Ishikawa (cell line): ENCODE data around the gene TSC22D4.

Experiments
- CEBPB ChIP-seq: IDR thresholded peaks from 2 replicates; pipeline ENCODE4 v1.6.1; 2012
- CREB1 ChIP-seq: IDR thresholded peaks from 2 replicates; pipeline ENCODE4 v1.6.1; 2012; ENCODE audit warnings: low read depth
- EGR1 ChIP-seq: IDR thresholded peaks from 2 replicates; pipeline ENCODE4 v1.6.1; 2012
- EP300 ChIP-seq: IDR thresholded peaks from 2 replicates; pipeline ENCODE4 v1.6.1; 2012; ENCODE audit warnings: borderline replicate concordance
- FOXM1 ChIP-seq: IDR thresholded peaks from 2 replicates; pipeline ENCODE4 v1.6.1; 2012; ENCODE audit warnings: low read depth, borderline replicate concordance
- NFIC ChIP-seq: IDR thresholded peaks from 2 replicates; pipeline ENCODE4 v1.6.1; 2012
- RAD21 ChIP-seq: IDR thresholded peaks from 2 replicates; pipeline ENCODE4 v1.6.1; 2012; ENCODE audit warnings: low read depth
- TAF1 ChIP-seq: IDR thresholded peaks from 2 replicates; pipeline ENCODE4 v1.6.1; 2012; ENCODE audit warnings: low read depth, mild to moderate bottlenecking
- TCF12 ChIP-seq: IDR thresholded peaks from 2 replicates; pipeline ENCODE4 v1.6.1; 2012; ENCODE audit warnings: low read depth
- TEAD4 ChIP-seq: IDR thresholded peaks from 2 replicates; pipeline ENCODE4 v1.6.1; 2012
- YY1 ChIP-seq: IDR thresholded peaks from 2 replicates; pipeline ENCODE4 v1.6.1; 2012; ENCODE audit warnings: low read depth
- ZBTB7A ChIP-seq: IDR thresholded peaks from 2 replicates; pipeline ENCODE4 v1.6.1; 2012; ENCODE audit warnings: low read depth
- TF ChIP-seq, protein P1 (sequence below): IDR thresholded peaks from 2 replicates; pipeline ENCODE4 v1.6.1; 2012
- TF ChIP-seq, protein P2 (sequence below): IDR thresholded peaks from 2 replicates; pipeline ENCODE4 v1.6.1; 2012; ENCODE audit warnings: low read depth, mild to moderate bottlenecking
- TF ChIP-seq, protein P3 (sequence below): IDR thresholded peaks from 2 replicates; pipeline ENCODE4 v1.6.1; 2012

Gene TSC22D4

DNA sequence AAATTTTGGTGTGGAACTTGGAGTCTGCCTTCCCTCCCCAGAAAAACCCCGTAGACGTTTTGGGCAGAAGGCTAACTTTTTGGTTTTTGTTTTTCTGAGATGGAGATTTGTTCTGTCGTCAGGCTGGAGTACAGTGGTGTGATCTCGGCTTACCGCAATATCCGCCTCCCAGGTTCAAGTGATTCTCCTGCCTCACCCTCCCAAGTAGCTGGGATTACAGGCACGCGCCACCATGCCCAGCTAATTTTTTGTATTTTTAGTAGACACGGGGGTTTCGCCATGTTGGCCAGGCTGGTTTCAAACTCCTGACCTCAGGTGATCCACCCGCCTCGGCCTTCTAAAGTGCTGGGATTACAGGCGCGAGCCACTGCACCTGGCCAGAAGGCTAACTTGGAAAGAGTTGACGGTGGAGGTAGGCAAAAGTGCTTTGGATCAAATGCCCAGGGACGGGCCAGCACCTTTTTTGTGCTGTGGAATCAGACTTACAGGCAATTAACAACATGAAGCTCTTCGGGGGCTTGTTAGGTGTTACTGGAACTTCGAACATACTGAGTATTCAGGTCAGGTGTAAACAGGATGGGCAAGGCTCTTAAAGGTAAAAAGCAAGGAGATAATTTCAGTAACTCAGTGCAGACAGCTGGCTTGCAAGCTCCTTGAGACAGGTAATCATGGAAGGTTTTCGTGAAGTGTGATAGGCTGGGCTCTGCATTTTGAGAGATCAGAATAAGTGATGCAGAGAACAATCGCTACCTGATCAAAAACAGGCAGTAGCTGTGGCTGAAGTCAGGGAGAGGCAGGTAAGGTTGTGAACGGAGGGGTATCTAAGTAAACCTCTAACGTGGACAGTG is 44.5 kb downstream of the TSC22D4 start:
- TF ChIP-seq YY1 (no peak), TAF1 (no peak), NFIC (no peak), TCF12 (no peak), FOXM1 (no peak), EGR1 (no peak), EP300 (no peak), CREB1 (no peak), CEBPB (no peak), ZBTB7A (no peak), TEAD4 (no peak), RAD21 (no peak)
- TF ChIP-seq, protein P1, sequence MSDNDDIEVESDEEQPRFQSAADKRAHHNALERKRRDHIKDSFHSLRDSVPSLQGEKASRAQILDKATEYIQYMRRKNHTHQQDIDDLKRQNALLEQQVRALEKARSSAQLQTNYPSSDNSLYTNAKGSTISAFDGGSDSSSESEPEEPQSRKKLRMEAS = no peak
- TF ChIP-seq, protein P2, sequence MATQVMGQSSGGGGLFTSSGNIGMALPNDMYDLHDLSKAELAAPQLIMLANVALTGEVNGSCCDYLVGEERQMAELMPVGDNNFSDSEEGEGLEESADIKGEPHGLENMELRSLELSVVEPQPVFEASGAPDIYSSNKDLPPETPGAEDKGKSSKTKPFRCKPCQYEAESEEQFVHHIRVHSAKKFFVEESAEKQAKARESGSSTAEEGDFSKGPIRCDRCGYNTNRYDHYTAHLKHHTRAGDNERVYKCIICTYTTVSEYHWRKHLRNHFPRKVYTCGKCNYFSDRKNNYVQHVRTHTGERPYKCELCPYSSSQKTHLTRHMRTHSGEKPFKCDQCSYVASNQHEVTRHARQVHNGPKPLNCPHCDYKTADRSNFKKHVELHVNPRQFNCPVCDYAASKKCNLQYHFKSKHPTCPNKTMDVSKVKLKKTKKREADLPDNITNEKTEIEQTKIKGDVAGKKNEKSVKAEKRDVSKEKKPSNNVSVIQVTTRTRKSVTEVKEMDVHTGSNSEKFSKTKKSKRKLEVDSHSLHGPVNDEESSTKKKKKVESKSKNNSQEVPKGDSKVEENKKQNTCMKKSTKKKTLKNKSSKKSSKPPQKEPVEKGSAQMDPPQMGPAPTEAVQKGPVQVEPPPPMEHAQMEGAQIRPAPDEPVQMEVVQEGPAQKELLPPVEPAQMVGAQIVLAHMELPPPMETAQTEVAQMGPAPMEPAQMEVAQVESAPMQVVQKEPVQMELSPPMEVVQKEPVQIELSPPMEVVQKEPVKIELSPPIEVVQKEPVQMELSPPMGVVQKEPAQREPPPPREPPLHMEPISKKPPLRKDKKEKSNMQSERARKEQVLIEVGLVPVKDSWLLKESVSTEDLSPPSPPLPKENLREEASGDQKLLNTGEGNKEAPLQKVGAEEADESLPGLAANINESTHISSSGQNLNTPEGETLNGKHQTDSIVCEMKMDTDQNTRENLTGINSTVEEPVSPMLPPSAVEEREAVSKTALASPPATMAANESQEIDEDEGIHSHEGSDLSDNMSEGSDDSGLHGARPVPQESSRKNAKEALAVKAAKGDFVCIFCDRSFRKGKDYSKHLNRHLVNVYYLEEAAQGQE = no peak
- TF ChIP-seq, protein P3, sequence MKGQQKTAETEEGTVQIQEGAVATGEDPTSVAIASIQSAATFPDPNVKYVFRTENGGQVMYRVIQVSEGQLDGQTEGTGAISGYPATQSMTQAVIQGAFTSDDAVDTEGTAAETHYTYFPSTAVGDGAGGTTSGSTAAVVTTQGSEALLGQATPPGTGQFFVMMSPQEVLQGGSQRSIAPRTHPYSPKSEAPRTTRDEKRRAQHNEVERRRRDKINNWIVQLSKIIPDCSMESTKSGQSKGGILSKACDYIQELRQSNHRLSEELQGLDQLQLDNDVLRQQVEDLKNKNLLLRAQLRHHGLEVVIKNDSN = no peak

DNA sequence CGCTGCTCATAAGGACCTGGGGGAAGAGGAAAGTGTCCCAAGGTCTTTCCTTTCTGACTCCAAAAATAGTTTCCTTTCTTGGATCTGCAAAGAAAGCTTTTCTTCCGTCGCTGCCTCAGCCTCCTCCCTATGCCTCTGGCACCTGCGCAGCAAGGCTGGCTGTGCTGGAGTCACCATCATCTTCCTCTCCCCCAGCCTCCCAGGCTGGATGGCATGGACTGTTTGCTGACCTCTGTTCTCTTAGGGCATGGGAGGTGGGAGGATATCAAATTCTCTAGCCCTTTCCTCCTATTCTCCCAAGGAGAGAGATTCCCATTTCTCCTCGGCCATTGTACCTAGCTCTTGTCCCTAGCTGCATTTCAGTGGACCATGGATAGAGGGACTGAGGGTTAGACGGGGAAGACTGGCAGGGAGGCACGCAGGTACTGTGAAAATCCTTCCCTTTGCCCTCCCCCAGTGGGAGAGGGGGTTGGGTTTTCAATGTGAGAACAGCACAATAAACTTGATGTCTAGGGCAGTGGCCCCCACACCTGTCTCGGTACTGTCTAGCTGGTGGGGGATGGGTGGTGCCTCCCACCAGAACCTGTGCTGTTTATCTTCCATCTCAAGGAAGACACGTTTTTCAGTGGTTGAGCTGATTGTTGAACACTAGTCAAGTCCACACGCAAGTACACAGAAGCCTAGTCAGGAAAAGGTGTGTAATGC is 45.3 kb downstream of the TSC22D4 start:
- TF ChIP-seq EP300 (no peak), EGR1 (no peak), TCF12 (no peak), TEAD4 (no peak), CEBPB (no peak), NFIC (no peak), YY1 (no peak), TAF1 (no peak), CREB1 (no peak), FOXM1 (no peak), ZBTB7A (no peak), RAD21 (no peak)
- TF ChIP-seq, protein P1 = no peak
- TF ChIP-seq, protein P3 = no peak
- TF ChIP-seq, protein P2 = no peak

DNA sequence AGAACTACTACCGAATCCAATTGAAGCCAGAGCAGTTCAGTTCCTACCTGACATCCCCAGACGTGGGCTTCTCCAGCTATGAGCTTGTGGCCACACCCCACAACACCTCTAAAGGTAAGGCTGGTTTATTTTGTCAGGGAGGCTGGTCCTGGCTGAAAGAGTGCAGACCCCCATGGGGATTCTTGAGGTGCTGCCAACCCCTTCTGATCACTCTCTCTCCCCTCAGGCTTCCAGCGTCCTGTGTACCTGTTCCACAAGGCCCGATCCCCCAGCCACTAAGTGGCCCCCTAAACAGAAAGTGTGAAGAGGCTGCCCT is 45.8 kb downstream of the TSC22D4 start:
- TF ChIP-seq EGR1 (no peak), EP300 (no peak), ZBTB7A (no peak), CEBPB (no peak), RAD21 (no peak), TEAD4 (no peak), YY1 (no peak), FOXM1 (no peak), TCF12 (no peak), TAF1 (no peak), CREB1 (no peak)
- TF ChIP-seq, protein P1 = no peak
- TF ChIP-seq, protein P3 = no peak
- TF ChIP-seq, protein P2 = no peak
